ENCODE measurements around the gene ALDH1B1.

The ALDH1B1 gene

DNA sequence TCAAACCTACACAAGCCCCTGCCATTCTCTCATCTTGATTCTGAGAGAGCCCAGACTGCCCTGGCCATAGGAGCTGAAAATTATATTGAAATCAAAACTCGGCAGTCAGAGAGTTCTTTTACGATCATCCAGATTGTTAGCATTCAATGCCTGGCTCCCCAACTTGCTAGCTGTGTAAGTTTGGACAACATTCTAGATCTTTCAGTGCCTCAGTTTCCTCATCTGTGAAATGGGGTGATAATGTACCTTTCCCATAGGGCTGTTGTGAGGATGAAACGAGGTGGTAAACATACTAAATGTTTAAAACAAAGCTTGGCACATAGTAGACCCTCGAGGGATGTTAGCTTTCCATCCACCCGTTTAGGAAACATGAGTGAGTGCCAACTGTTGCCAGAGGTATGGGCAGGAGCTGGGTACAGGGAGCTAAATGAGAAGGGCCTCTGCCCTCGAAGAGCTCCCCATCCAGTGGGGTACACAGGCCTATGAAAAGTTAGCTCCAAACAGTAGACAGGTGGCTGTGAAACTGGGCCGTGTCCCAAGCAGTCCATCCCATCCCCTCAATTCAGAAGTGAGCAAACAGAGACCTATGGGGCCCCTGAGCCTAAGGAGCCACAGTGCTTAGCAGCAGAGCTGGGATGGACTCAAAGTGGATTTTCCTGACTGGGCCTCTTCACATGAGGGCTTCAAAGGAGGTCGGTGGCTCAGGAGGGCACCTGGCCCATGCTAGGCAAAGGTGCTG, 49.0 kb downstream of the ALDH1B1 start:
- no peak for DNase-seq (ENCODE audit: low read depth)

DNA sequence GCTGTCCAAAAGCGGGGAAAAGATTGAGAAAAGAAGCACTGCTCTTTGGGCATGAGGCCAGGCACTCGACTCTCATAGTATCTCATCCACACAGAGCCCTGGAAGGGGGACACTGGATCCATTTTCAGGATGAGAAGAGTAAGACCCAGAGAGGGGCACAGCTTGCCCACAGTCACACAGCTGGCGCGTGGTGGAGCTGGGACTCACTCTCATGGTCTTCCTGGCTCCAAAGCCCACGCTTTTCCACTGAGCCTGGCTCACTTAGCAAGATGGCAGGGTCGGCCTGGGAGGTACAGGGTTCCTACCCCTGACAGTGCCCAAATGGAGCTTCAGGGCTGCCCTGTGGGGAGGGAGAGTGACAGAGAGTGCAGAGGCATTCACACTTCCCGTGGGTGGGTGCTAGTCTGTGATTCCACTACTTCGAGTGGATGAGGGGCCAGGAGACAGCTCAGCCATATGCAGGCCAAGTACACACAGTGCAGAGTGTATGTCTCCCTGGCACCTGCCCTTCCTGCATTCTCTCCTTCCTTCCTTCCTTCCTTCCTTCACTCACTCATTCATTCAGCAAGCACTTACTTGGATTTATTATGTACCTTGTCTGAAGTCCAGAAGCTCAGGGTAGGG, 50.1 kb downstream of the ALDH1B1 start:
- no peak for DNase-seq (ENCODE audit: low read depth)

DNA sequence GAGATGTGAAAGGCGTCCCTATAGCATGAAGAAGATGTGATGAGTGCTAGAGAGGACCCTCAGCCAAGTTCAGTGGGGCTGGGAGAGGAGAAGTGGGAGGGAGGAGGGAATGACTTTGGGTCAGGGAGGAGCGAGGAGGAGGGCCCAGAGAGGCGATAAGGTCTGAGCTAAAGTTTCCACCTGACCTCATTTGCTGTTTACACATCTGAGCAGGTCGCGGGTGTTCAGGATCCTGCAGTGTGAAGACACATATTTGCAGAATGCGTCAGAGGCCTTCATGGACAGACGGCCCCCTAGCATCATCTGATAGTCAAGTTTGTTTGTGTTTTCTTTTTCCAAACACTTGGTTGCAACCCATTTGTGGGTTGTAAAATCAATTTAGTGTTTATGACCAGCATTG, 50.7 kb downstream of the ALDH1B1 start:
- no peak for DNase-seq (ENCODE audit: low read depth)

DNA sequence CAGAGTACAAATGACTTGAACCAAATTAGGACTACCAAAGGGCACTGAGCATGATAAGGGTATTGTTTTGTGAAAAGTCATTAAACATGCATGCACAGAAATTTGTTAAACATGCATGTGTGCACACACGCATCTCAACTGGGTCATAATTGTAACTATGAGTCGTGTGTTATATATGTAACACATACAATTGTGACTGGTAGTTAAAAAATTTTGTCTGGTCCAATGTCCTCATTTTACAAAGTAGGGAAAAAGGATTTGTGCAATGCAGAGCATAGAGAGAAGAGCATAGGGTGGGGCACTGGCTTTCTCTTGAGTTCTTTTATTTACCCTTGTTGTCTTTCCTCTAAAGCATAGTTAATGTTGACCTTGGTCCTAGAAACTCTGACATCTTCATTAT, 51.1 kb downstream of the ALDH1B1 start:
- no peak for DNase-seq (ENCODE audit: low read depth)

DNA sequence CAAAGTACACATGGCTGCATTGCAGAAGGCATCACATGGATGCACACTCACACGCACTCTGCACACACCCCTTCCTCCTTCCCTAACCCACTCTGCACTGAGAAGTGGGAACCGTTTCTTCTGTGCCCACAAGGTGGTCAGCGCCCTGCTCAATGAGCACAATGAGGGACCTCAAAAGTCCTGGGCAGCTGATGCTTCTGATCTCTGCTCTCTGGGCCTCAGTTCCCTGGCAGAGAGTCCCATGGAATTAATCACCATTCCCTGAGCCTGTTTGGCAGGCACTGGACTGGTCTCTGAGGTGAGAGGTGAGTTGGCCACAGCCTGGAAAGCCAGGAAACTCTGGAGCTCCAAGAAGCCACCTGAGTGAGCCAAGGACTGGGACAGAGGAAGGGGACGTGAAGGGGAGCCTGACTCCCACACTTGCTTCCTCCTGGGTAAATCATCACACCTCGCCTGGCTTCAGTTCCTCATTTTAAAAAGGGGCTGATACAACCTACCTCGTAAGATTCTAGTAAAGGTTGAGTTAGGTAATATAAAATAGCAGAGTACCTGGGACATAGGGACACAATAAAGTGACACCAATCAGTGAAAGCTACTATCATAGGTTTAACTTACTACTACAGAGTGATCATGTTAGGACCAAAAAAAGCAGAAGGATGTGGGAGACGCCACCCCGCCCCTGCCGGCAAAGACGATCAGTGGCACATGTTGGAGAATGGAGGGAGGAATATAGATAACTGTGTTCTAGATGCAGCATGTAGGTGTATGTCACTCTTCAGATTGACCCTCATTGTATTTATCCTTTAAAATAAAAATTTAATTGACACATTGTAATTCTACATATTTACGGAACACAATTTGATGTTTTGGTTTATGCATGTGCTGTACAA, 52.9 kb downstream of the ALDH1B1 start:
- DNase-seq (ENCODE audit: low read depth) = no peak

DNA sequence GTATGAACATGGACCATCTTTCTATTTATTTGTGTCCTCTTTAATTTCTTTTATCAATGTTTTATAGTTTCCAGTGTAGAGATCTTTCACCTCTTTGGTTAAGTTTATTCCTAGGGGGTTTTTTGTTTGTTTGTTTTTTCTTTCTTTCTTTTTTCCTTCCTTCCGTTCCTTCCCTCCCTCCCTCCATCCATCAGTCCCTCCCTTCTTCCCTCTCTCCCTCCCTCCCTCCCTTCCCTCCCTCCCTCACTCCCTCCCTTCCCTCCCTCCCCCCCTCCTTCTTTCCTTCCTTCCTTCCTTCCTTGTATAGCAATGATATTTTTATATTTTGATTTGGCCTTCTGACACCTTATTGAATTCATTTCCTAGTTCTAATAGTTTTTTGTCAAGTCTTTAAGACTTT, 55.2 kb downstream of the ALDH1B1 start:
- DNase-seq (ENCODE audit: low read depth) = no peak

Measured in fibroblast of gingiva (primary cell).